Bronchial epithelial cell (primary cell): ENCODE results near the gene R3HCC1L. TPM values are rescaled to one million over a fixed set of nuclear protein-coding genes. Genes with fewer than 3 reads are reported as not detected.

Experiments
- DNase-seq: peaks from one replicate; pipeline ENCODE4 v3.0.0-alpha.2; 2010; ENCODE audit warnings: low read depth
- FAIRE-seq: peaks from 2 replicates; lab custom pipeline; 2011; peaks lifted over from hg19 to GRCh38; lab: Jason Lieb, UNC
- H3K27me3 ChIP-seq: 2 replicates; pipeline ENCODE4 v1.5.1; 2011; ENCODE audit warnings: low read length; ENCODE audit not compliant: control insufficient read depth, insufficient read depth
- H3K36me3 ChIP-seq: 2 replicates; pipeline ENCODE4 v1.5.1; 2011; ENCODE audit warnings: low read length; ENCODE audit not compliant: control insufficient read depth, insufficient read depth
- H3K4me3 ChIP-seq: 2 replicates; pipeline ENCODE4 v1.5.1; 2011; ENCODE audit warnings: mild to moderate bottlenecking, low read depth, low read length, control low read depth
- CTCF ChIP-seq: IDR thresholded peaks from 2 replicates; pipeline ENCODE4 v1.5.1; 2011; ENCODE audit warnings: mild to moderate bottlenecking, moderate library complexity, low read length, control low read depth, inconsistent platforms; ENCODE audit not compliant: insufficient read depth, severe bottlenecking
- total RNA-seq: library from RNA; depleted of rRNA; stranded (reverse); fragments of >200 nt; gene quantifications from 2 replicates; pipeline ENCODE4 v1.2.1, GENCODE V29; 2014

The R3HCC1L gene
- total RNA-seq, 1 donor from 2014 or later: 13.7 TPM

GRCh38 chr10:98096316-98096715, 38.1 kb upstream of the R3HCC1L start:
- FAIRE-seq (peak; percentile 18), DNase-seq (no peak)
- no peak overlapping the region for H3K4me3 ChIP-seq
- TF ChIP-seq CTCF: no peak
- no peaks in the 10 kb centered on the region for H3K36me3 ChIP-seq
- peaks cover 3% of the 10 kb centered on the region for H3K27me3 ChIP-seq

DNA sequence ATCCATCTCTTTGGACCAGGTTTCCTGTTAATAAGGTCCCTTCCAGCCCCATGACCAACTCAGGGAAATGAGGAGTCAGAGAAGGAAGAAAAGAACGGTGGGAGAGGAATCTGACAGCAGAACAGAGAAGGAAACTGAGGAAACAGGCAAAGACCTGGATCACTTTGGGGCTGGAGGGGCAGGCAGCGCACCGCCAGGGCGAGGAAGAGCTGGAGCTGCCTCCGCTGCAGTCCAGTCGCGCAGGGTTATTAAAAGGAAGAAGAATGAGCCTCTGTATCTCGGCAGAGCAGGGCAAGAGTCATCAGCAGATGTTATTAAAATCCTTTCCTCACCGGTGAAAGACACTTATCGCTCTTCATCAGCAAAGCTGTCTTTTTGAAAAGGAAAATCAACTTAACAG, 37.7 kb upstream of the R3HCC1L start:
- FAIRE-seq: no peak
- no peak for TF ChIP-seq CTCF
- Histone ChIP-seq H3K4me3 (no peak overlapping the region), H3K36me3 (no peaks in the 10 kb centered on the region), H3K27me3 (peaks cover 3% of the 10 kb centered on the region)
- DNase-seq: no peak

DNA sequence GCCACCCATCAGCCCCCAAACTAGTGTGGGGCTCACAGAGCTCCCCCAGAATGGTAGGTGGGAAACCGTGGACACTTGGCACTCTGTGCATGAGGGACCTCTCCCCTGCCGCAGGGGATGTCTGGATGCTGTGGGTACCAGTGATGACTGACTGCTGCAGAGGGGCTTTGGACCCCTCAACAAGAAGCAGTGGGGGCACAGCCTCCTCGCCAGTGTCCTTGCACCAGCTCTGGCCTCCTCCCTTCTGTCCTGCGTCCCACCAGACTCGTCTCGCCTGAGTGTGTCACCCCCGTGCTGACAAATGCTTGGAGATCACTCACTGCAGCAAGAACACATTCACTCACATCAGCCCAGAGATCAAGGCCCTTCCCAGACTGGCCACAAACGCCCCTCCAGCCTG, 37.3 kb upstream of the R3HCC1L start:
- Histone ChIP-seq H3K36me3 (no peaks in the 10 kb centered on the region), H3K27me3 (peaks cover 3% of the 10 kb centered on the region), H3K4me3 (no peak overlapping the region)
- TF ChIP-seq CTCF: no peak
- FAIRE-seq (no peak), DNase-seq (no peak)

DNA sequence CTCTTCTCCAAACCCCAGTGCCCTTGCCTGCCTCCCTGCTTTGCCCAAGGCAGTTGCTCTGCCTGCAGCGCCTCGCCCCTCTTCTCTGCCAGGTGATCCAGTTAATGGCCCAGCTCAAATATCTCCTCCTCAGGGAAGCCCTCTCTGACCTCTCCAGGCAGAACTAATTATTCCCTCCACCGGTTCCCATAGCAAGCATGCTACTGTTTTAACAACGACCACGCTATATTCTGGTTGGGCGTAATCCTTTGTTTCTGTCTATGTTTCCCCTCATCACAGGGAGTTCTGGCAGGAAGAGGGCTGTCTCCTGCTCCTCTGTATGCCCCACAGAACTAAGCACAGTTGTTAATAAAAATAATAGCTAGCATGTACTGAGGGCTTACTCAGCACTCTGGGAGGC, 36.8 kb upstream of the R3HCC1L start:
- FAIRE-seq (no peak), DNase-seq (no peak)
- no peak for TF ChIP-seq CTCF
- Histone ChIP-seq H3K36me3 (no peaks in the 10 kb centered on the region), H3K4me3 (no peak overlapping the region), H3K27me3 (peaks cover 3% of the 10 kb centered on the region)

- FAIRE-seq (peak; percentile 93), DNase-seq (no peak)
- Histone ChIP-seq H3K4me3 (no peak overlapping the region), H3K36me3 (no peaks in the 10 kb centered on the region), H3K27me3 (peaks cover 3% of the 10 kb centered on the region)
- no peak for TF ChIP-seq CTCF
These were observed 36.2 kb upstream of the R3HCC1L start for GRCh38 chr10:98098247-98098646.

DNA sequence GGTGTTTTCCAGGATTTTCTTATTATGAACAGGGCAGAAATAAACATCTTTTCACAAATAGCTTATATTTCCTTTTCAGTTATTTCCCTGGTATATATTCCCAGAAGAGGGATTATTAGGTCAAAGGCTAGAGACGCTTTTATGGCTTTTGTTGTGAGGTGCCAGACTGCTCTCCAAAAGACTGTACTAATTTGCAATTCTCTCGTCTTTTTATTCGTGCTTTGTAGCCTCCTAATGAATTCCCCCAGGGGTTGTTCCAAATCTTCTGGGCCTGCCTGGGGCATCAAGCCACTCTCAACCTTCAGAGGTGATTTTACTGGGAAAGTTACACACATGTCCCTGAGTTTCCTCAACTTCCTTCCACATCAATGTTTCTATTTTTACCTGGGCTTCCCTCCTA, 34.0 kb upstream of the R3HCC1L start:
- H3K4me3 ChIP-seq: no peak overlapping the region
- no peaks in the 10 kb centered on the region for H3K36me3 ChIP-seq
- FAIRE-seq (no peak), DNase-seq (no peak)
- no peak for TF ChIP-seq CTCF
- H3K27me3 ChIP-seq: no peaks in the 10 kb centered on the region
